ENCODE measurements around the gene IZUMO1.

GRCh38 chr19:48739404-48740163 is 7.1 kb downstream of the IZUMO1 start:
- TF ChIP-seq, protein P1, sequence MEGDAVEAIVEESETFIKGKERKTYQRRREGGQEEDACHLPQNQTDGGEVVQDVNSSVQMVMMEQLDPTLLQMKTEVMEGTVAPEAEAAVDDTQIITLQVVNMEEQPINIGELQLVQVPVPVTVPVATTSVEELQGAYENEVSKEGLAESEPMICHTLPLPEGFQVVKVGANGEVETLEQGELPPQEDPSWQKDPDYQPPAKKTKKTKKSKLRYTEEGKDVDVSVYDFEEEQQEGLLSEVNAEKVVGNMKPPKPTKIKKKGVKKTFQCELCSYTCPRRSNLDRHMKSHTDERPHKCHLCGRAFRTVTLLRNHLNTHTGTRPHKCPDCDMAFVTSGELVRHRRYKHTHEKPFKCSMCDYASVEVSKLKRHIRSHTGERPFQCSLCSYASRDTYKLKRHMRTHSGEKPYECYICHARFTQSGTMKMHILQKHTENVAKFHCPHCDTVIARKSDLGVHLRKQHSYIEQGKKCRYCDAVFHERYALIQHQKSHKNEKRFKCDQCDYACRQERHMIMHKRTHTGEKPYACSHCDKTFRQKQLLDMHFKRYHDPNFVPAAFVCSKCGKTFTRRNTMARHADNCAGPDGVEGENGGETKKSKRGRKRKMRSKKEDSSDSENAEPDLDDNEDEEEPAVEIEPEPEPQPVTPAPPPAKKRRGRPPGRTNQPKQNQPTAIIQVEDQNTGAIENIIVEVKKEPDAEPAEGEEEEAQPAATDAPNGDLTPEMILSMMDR (IDR thresholded peaks at IDR 0.05): no peak
- peak; percentile 75 for TF ChIP-seq EZH2 (IDR thresholded peaks at IDR 0.05)

Measured in neural progenitor cell (in vitro differentiated cells).